MM.1S (cell line): Measurements from ENCODE around the gene PHLDB2.

ENCODE experiments used
- DNase-seq: peaks from one replicate; pipeline ENCODE4 v3.0.0-alpha.2; 2015
- H2AFZ ChIP-seq: fragments of 300-600 bp; sonication (generic); 2 replicates; pipeline ENCODE4 v1.6.0; 2016; ENCODE audit warnings: antibody characterized with exemption, low read length
- H3F3A ChIP-seq: fragments of 300-600 bp; sonication (generic); 2 replicates; pipeline ENCODE4 v1.6.1; 2016; ENCODE audit warnings: mild to moderate bottlenecking, antibody characterized with exemption, low read length, moderate library complexity, mixed read lengths; ENCODE audit not compliant: insufficient read depth
- H3K27ac ChIP-seq: fragments of 300-600 bp; sonication (generic); 2 replicates; pipeline ENCODE4 v1.5.1; 2016; ENCODE audit warnings: mild to moderate bottlenecking, low read length
- H3K27me3 ChIP-seq: fragments of 300-600 bp; sonication (generic); replicated peaks from 2 replicates; pipeline ENCODE4 v1.6.0; 2016; ENCODE audit warnings: low read length; ENCODE audit not compliant: insufficient read depth
- H3K36me3 ChIP-seq: fragments of 300-600 bp; sonication (generic); replicated peaks from 2 replicates; pipeline ENCODE4 v1.6.1; 2016; ENCODE audit warnings: mild to moderate bottlenecking, low read length, mixed read lengths; ENCODE audit not compliant: insufficient read depth
- H3K4me1 ChIP-seq: fragments of 300-600 bp; sonication (generic); 2 replicates; pipeline ENCODE4 v1.6.1; 2016; ENCODE audit warnings: low read length, mixed read lengths
- H3K4me2 ChIP-seq: fragments of 300-600 bp; sonication (generic); 2 replicates; pipeline ENCODE4 v1.6.0; 2016; ENCODE audit warnings: low read depth, low read length
- H3K4me3 ChIP-seq: fragments of 300-600 bp; sonication (generic); 2 replicates; pipeline ENCODE4 v1.5.1; 2016; ENCODE audit warnings: low read length, mixed read lengths
- H3K79me2 ChIP-seq: fragments of 300-600 bp; sonication (generic); 2 replicates; pipeline ENCODE4 v1.6.1; 2016; ENCODE audit warnings: mixed run types, low read length, mixed read lengths
- H3K9ac ChIP-seq: fragments of 300-600 bp; sonication (generic); 2 replicates; pipeline ENCODE4 v1.6.1; 2016; ENCODE audit warnings: low read length, mixed read lengths
- H3K9me2 ChIP-seq: fragments of 300-600 bp; sonication (generic); replicated peaks from 2 replicates; pipeline ENCODE4 v1.6.1; 2016; ENCODE audit warnings: mild to moderate bottlenecking, low read length, mixed read lengths; ENCODE audit not compliant: insufficient read depth
- H3K9me3 ChIP-seq: fragments of 300-600 bp; sonication (generic); replicated peaks from 2 replicates; pipeline ENCODE4 v1.6.1; 2016; ENCODE audit warnings: mild to moderate bottlenecking, low read length, mixed read lengths; ENCODE audit not compliant: insufficient read depth
- H4K20me1 ChIP-seq: fragments of 300-600 bp; sonication (generic); 2 replicates; pipeline ENCODE4 v1.6.1; 2016; ENCODE audit warnings: mild to moderate bottlenecking, low read length, moderate library complexity, mixed read lengths; ENCODE audit not compliant: insufficient read depth
- EZH2 ChIP-seq: fragments of 300-600 bp; sonication (generic); optimal IDR thresholded peaks from 2 replicates; pipeline ENCODE3; 2017; ENCODE audit warnings: low read depth, mild to moderate bottlenecking, antibody characterized with exemption, low read length, mixed read lengths
- EZH2phosphoT487 ChIP-seq: fragments of 300-600 bp; sonication (generic); IDR thresholded peaks from 2 replicates; pipeline ENCODE4 v1.6.1; 2018; ENCODE audit warnings: antibody characterized with exemption, low read length
- TF ChIP-seq, protein P1 (sequence below): fragments of 300-600 bp; sonication (generic); IDR thresholded peaks from 2 replicates; pipeline ENCODE4 v1.5.1; 2016; ENCODE audit warnings: antibody characterized with exemption, low read length, mixed read lengths

Gene PHLDB2

DNA sequence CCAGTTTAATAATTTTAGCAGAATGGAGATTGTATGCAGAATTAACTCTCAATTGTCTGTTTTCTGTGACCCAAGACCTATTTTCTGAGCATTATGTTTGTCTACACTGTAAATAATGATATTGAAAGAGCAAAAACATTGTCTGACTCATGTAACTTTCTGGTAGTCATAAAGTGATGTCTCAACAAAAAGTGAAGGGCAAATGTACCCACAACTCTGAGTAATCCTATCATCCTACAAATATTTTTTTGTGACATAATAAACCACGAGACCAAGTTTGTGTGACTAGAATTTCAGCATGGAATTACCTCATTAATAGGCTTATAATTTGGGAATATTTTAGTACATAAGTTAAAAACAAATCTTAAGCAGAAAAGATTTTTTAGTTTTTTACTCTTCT lies 104.4 kb downstream of the PHLDB2 start:
- no peaks in the 10 kb centered on the region for H3K4me1 ChIP-seq
- no peaks in the 10 kb centered on the region for H3K9me3 ChIP-seq
- no peak for DNase-seq
- no peaks in the 10 kb centered on the region for H3F3A ChIP-seq
- H3K79me2 ChIP-seq = no peaks in the 10 kb centered on the region
- H3K27ac ChIP-seq = no peak overlapping the region
- TF ChIP-seq EZH2 (no peak), EZH2phosphoT487 (no peak)
- TF ChIP-seq, protein P1, sequence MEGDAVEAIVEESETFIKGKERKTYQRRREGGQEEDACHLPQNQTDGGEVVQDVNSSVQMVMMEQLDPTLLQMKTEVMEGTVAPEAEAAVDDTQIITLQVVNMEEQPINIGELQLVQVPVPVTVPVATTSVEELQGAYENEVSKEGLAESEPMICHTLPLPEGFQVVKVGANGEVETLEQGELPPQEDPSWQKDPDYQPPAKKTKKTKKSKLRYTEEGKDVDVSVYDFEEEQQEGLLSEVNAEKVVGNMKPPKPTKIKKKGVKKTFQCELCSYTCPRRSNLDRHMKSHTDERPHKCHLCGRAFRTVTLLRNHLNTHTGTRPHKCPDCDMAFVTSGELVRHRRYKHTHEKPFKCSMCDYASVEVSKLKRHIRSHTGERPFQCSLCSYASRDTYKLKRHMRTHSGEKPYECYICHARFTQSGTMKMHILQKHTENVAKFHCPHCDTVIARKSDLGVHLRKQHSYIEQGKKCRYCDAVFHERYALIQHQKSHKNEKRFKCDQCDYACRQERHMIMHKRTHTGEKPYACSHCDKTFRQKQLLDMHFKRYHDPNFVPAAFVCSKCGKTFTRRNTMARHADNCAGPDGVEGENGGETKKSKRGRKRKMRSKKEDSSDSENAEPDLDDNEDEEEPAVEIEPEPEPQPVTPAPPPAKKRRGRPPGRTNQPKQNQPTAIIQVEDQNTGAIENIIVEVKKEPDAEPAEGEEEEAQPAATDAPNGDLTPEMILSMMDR = no peak
- no peaks in the 10 kb centered on the region for H4K20me1 ChIP-seq
- no peaks in the 10 kb centered on the region for H3K36me3 ChIP-seq
- H3K9me2 ChIP-seq = no peaks in the 10 kb centered on the region
- H3K9ac ChIP-seq = no peak overlapping the region
- no peak overlapping the region for H2AFZ ChIP-seq
- no peak overlapping the region for H3K4me3 ChIP-seq
- no peaks in the 10 kb centered on the region for H3K27me3 ChIP-seq
- H3K4me2 ChIP-seq = no peak overlapping the region

DNA sequence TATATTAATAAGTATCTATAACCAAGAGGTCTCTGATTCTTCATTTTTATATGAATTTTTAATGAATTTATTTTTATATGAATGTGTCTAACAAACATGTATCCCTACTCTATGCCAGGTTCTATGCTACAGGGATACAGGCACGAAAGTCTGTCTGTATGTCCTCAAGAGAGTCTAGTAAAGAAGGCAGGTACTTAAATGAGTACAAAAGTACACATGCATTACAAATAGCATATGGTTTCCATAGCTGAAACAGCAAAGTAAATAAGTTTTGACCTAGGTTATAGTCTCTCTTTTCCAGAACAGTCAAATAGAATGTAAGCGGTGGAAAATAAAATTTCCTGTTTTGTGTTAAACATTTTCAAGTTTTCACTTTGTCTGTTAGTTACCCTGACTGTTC lies 106.4 kb downstream of the PHLDB2 start:
- no peak overlapping the region for H3K27ac ChIP-seq
- TF ChIP-seq EZH2phosphoT487 (no peak), EZH2 (no peak)
- TF ChIP-seq, protein P1 = no peak
- no peaks in the 10 kb centered on the region for H3K4me1 ChIP-seq
- no peak overlapping the region for H3K9ac ChIP-seq
- H2AFZ ChIP-seq = no peak overlapping the region
- H3K9me3 ChIP-seq = no peaks in the 10 kb centered on the region
- H3K79me2 ChIP-seq = no peaks in the 10 kb centered on the region
- H3K36me3 ChIP-seq = no peaks in the 10 kb centered on the region
- no peak for DNase-seq
- H3K9me2 ChIP-seq = no peaks in the 10 kb centered on the region
- H3K27me3 ChIP-seq = no peaks in the 10 kb centered on the region
- no peaks in the 10 kb centered on the region for H4K20me1 ChIP-seq
- H3F3A ChIP-seq = no peaks in the 10 kb centered on the region
- no peak overlapping the region for H3K4me3 ChIP-seq
- no peak overlapping the region for H3K4me2 ChIP-seq

DNA sequence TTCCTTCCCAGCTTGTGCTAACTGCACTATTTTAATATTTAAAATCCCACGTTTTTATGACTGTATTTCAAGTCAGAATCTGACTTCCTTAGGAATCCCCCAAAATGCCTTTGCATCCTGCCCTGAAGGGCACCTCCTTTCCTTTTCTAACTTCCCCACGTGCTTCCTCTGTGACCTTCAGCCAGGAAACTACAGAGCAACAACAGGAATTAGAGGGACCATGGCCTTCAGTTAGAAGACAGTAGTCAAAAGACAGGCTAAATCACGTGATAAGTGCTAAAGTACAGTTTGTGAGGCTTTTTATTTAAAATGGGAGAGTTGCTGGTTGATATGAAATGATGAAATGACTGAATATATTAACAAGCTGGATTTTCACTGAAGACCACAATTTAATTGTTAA lies 108.0 kb downstream of the PHLDB2 start:
- Histone ChIP-seq H3F3A (no peaks in the 10 kb centered on the region), H3K9me2 (no peaks in the 10 kb centered on the region), H3K27ac (no peak overlapping the region), H3K4me2 (no peak overlapping the region), H3K4me3 (no peak overlapping the region), H3K27me3 (no peaks in the 10 kb centered on the region), H3K9ac (no peak overlapping the region), H3K9me3 (no peaks in the 10 kb centered on the region), H3K79me2 (no peaks in the 10 kb centered on the region), H2AFZ (no peak overlapping the region), H4K20me1 (no peaks in the 10 kb centered on the region), H3K4me1 (no peaks in the 10 kb centered on the region), H3K36me3 (no peaks in the 10 kb centered on the region)
- TF ChIP-seq EZH2phosphoT487 (no peak), EZH2 (no peak)
- TF ChIP-seq, protein P1 = no peak
- no peak for DNase-seq
